Neural cell (in vitro differentiated cells): ENCODE measurements around the gene DIAPH2.

Experiments used
- EZH2 ChIP-seq: fragments of 200-600, 300-800 bp; shearing (Covaris generic), sonication (generic); IDR thresholded peaks from 2 replicates; pipeline ENCODE4 v1.6.1; 2014; ENCODE audit warnings: antibody characterized with exemption, low read length, borderline replicate concordance, mild to moderate bottlenecking; ENCODE audit not compliant: insufficient read depth, poor library complexity, severe bottlenecking
- POLR2AphosphoS5 ChIP-seq: IDR thresholded peaks from 2 replicates; pipeline ENCODE4 v1.6.1; 2012
- TF ChIP-seq, protein P1 (sequence below): fragments of 450-650 bp; IDR thresholded peaks from 2 replicates; pipeline ENCODE4 v1.5.1; 2014; ENCODE audit warnings: antibody characterized with exemption, mild to moderate bottlenecking, moderate library complexity; ENCODE audit not compliant: poor library complexity, severe bottlenecking

DNA sequence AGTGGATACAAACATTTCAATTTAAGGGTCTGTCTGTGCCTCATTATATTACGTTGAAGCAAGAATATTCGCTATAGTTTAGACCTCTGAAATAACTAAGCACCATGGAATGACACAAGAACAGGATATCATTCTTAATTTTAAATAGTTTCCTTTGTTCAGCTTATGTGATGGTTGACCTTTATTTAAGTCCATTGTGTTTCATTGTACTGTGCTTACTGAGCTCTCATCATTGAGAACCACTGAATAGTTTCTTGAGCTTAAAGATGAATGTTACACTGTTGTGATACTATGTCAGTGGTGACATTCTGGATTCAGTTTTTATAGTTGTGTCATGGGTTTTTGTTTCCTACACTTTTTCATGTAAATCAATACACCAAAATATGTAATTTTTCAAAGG lies 438.4 kb downstream of the DIAPH2 start:
- TF ChIP-seq, protein P1, sequence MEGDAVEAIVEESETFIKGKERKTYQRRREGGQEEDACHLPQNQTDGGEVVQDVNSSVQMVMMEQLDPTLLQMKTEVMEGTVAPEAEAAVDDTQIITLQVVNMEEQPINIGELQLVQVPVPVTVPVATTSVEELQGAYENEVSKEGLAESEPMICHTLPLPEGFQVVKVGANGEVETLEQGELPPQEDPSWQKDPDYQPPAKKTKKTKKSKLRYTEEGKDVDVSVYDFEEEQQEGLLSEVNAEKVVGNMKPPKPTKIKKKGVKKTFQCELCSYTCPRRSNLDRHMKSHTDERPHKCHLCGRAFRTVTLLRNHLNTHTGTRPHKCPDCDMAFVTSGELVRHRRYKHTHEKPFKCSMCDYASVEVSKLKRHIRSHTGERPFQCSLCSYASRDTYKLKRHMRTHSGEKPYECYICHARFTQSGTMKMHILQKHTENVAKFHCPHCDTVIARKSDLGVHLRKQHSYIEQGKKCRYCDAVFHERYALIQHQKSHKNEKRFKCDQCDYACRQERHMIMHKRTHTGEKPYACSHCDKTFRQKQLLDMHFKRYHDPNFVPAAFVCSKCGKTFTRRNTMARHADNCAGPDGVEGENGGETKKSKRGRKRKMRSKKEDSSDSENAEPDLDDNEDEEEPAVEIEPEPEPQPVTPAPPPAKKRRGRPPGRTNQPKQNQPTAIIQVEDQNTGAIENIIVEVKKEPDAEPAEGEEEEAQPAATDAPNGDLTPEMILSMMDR, result no peak
- no peak for TF ChIP-seq EZH2
- no peak for TF ChIP-seq POLR2AphosphoS5
